22Rv1 (cell line): ENCODE measurements around the gene MAGI1.

Experiments used
- CTCF ChIP-seq: fragments of 450-650 bp; IDR thresholded peaks from 2 replicates; pipeline ENCODE4 v1.5.1; 2017; ENCODE audit warnings: mild to moderate bottlenecking
- ZFX ChIP-seq: fragments of 450-650 bp; IDR thresholded peaks from 2 replicates; pipeline ENCODE4 v1.6.1; 2017; ENCODE audit warnings: antibody characterized with exemption, borderline replicate concordance

- TF ChIP-seq CTCF, result no peak
- no peak for TF ChIP-seq ZFX
Measured at GRCh38 chr3:65664931-65665330, 373.8 kb downstream of the MAGI1 start.
